Measurements from ENCODE around the gene EEF2K. TPM values are rescaled to one million over a fixed set of nuclear protein-coding genes. Genes with fewer than 3 reads are reported as not detected.

Gene EEF2K
- total RNA-seq, 2 experiments from 2014 or later: 10.1 to 13.2 TPM

GRCh38 chr16:22282254-22282892 is 76.3 kb downstream of the EEF2K start:
- Mint-ChIP-seq H3K4me3 (no peak overlapping the region), H3K4me1 (ENCODE audit: low read depth) (no peaks in the 10 kb centered on the region), H3K27me3 (no peaks in the 10 kb centered on the region), H3K36me3 (ENCODE audit: low read depth) (peaks cover 54% of the 10 kb centered on the region), H3K27ac (no peak overlapping the region), H3K9me3 (no peaks in the 10 kb centered on the region)
- H3K27me3 ChIP-seq (ENCODE audit: control insufficient read depth in 1 of 2, insufficient read depth in 2 of 2, low read length in 2 of 2): no peaks in the 10 kb centered on the region
- DNase-seq (no peak), ATAC-seq (ENCODE audit: poor library complexity) (no peak)
- no peaks in the 10 kb centered on the region for H3K9me3 ChIP-seq (ENCODE audit: control insufficient read depth in 1 of 2, insufficient read depth in 1 of 2, low read length in 2 of 2)
- TF ChIP-seq, protein P1, sequence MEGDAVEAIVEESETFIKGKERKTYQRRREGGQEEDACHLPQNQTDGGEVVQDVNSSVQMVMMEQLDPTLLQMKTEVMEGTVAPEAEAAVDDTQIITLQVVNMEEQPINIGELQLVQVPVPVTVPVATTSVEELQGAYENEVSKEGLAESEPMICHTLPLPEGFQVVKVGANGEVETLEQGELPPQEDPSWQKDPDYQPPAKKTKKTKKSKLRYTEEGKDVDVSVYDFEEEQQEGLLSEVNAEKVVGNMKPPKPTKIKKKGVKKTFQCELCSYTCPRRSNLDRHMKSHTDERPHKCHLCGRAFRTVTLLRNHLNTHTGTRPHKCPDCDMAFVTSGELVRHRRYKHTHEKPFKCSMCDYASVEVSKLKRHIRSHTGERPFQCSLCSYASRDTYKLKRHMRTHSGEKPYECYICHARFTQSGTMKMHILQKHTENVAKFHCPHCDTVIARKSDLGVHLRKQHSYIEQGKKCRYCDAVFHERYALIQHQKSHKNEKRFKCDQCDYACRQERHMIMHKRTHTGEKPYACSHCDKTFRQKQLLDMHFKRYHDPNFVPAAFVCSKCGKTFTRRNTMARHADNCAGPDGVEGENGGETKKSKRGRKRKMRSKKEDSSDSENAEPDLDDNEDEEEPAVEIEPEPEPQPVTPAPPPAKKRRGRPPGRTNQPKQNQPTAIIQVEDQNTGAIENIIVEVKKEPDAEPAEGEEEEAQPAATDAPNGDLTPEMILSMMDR (IDR thresholded peaks at IDR 0.05): no peak
- POLR2A ChIA-PET: no interaction called here
- H3K4me3 ChIP-seq (ENCODE audit: low read length): no peak overlapping the region
- H3K36me3 ChIP-seq (ENCODE audit: insufficient read depth, low read length): peaks cover 35% of the 10 kb centered on the region
- CTCF ChIA-PET: interaction anchor here (0.7 kb wide), 1 partner anchor 33 kb away, joined by 3 read pairs; no protein-coding TSS in a partner anchor
- no peaks in the 10 kb centered on the region for H3K4me1 ChIP-seq (ENCODE audit: insufficient read depth, low read length)
- intact Hi-C loops (cut with DNase I, micrococcal nuclease): no loop called here
- no peak overlapping the region for H3K27ac ChIP-seq (ENCODE audit: low read depth in 1 of 2, low read length in 2 of 2)

GRCh38 chr16:22284637-22285036 is 78.6 kb downstream of the EEF2K start:
- H3K36me3 Mint-ChIP-seq (ENCODE audit: low read depth): peaks cover 43% of the 10 kb centered on the region

DNA sequence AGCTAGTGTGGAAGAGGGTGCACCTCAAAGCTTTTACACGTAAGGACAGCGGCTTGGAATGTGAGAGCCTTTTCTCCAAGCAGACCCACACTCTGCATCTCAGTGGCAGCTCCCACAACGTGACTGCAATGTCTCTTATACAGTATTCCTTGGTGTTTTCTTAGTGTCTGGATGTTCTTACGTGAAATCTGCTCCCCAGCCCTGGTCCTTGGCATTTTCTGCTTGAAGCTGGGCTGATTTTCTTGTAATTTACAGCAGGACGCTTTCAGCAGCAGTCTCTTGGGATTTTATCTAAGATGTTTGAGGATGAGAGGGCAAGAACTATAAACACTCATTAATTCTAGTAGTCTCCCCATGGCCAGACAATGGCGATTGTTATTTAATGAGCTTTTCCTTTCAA is 79.0 kb downstream of the EEF2K start:
- no peaks in the 10 kb centered on the region for H3K9me3 Mint-ChIP-seq
- TF ChIP-seq, protein P1 (IDR thresholded peaks at IDR 0.05): no peak
- H3K36me3 ChIP-seq (ENCODE audit: insufficient read depth, low read length): peaks cover 30% of the 10 kb centered on the region
- CTCF ChIA-PET: no interaction called here
- no peak overlapping the region for H3K27ac ChIP-seq (ENCODE audit: low read depth in 1 of 2, low read length in 2 of 2)
- H3K4me1 ChIP-seq (ENCODE audit: insufficient read depth, low read length): no peaks in the 10 kb centered on the region
- H3K27me3 ChIP-seq (ENCODE audit: control insufficient read depth in 1 of 2, insufficient read depth in 2 of 2, low read length in 2 of 2): no peaks in the 10 kb centered on the region
- no peak overlapping the region for H3K27ac Mint-ChIP-seq
- intact Hi-C loops (cut with DNase I, micrococcal nuclease): no loop called here
- DNase-seq (no peak), ATAC-seq (ENCODE audit: poor library complexity) (no peak)
- H3K36me3 Mint-ChIP-seq (ENCODE audit: low read depth): peaks cover 41% of the 10 kb centered on the region
- H3K9me3 ChIP-seq (ENCODE audit: control insufficient read depth in 1 of 2, insufficient read depth in 1 of 2, low read length in 2 of 2): no peaks in the 10 kb centered on the region
- H3K4me1 Mint-ChIP-seq (ENCODE audit: low read depth): no peaks in the 10 kb centered on the region
- POLR2A ChIA-PET: no interaction called here
- no peaks in the 10 kb centered on the region for H3K27me3 Mint-ChIP-seq
- no peak overlapping the region for H3K4me3 Mint-ChIP-seq
- no peak overlapping the region for H3K4me3 ChIP-seq (ENCODE audit: low read length)

More at GRCh38 chr16:22284637-22285036, 78.6 kb downstream of the EEF2K start:
- H3K4me3 Mint-ChIP-seq: no peak overlapping the region
- Histone ChIP-seq H3K9me3 (ENCODE audit: control insufficient read depth in 1 of 2, insufficient read depth in 1 of 2, low read length in 2 of 2) (no peaks in the 10 kb centered on the region), H3K27ac (ENCODE audit: low read depth in 1 of 2, low read length in 2 of 2) (no peak overlapping the region), H3K4me1 (ENCODE audit: insufficient read depth, low read length) (no peaks in the 10 kb centered on the region), H3K36me3 (ENCODE audit: insufficient read depth, low read length) (peaks cover 30% of the 10 kb centered on the region), H3K27me3 (ENCODE audit: control insufficient read depth in 1 of 2, insufficient read depth in 2 of 2, low read length in 2 of 2) (no peaks in the 10 kb centered on the region), H3K4me3 (ENCODE audit: low read length) (no peak overlapping the region)
- no peak overlapping the region for H3K27ac Mint-ChIP-seq
- H3K9me3 Mint-ChIP-seq: no peaks in the 10 kb centered on the region
- DNase-seq: no peak
- TF ChIP-seq, protein P1 (IDR thresholded peaks at IDR 0.05): no peak
- ChIA-PET CTCF (no interaction called here), POLR2A (no interaction called here)
- no peak for ATAC-seq (ENCODE audit: poor library complexity)
- intact Hi-C loops (cut with DNase I, micrococcal nuclease): no loop called here
- no peaks in the 10 kb centered on the region for H3K27me3 Mint-ChIP-seq
- H3K4me1 Mint-ChIP-seq (ENCODE audit: low read depth): no peaks in the 10 kb centered on the region
